Erythroblast (primary cell): ENCODE measurements around the gene HTR1D.

Experiments
- GATA1 ChIP-seq: IDR thresholded peaks from 2 replicates; pipeline ENCODE4 v1.6.1; 2011; ENCODE audit warnings: low read depth, mild to moderate bottlenecking, control low read depth, low read length, moderate library complexity
- POLR2A ChIP-seq: IDR thresholded peaks from 2 replicates; pipeline ENCODE4 v1.6.1; 2011; ENCODE audit warnings: mild to moderate bottlenecking, low read length

DNA sequence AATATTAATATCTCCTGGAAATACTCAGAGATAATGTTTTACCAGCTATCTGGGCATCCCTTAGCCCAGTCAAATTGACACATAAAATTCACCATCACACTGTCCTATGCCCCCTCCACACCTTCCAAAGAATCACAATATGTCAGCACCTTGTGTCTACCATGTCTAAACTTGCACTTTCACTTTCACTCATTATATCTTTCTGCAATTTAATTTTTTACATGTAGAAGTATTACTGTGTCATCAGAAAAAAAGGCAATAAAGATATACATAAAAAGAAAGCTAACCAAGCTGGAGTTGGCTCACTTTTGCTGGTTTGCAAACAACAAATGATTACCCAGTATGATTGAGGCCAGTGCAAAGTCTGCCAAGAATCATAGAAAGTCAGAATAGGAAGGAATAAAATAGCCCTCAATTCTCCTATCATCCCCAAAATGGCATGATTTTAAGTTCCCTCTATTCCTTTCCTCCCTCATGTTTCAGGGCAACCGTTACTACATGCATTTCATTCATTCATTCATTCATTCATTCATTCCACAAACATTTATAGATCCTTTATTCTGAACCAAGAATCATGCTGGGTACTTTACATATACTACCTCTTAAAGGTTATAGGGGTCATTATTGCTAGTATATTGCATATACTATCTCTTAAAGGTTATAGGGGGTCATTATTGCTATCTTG is 42.7 kb downstream of the HTR1D start:
- TF ChIP-seq POLR2A = no peak
- TF ChIP-seq GATA1 = no peak
